HUDEP-2 (cell line): ENCODE measurements around the gene SYT14.
"Not testable (repeated sequence)": the region's sequence is repeated elsewhere in the genome, so short reads cannot be mapped to it uniquely, and the experiment has no call there.

Experiments used
- DNase-seq, 76 experiments: peaks; one replicate each; lab custom pipeline; 2025; ENCODE audit not compliant: unreplicated experiment in 76 of 76; lab: John Stamatoyannopoulos, UW

Gene SYT14

DNA sequence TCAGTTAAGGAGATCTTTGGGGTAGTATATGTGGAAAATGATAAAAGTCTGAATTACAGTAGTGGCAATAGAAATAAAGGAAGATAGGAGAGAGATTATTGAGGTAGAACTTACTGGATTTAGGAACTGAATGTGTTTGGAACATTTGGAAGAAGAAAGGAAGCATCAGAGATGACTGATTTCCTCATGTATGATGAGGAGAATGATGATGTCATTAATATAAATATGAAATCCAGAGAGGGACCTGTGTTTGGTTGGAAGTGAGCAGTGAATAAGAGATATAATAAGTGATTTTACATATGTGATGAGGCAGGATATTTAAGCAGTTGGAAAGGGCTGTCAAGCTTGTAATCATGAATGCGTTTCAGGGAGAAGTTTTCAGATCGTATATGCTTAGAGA is 86.3 kb downstream of the SYT14 start:
- no peak for DNase-seq

DNA sequence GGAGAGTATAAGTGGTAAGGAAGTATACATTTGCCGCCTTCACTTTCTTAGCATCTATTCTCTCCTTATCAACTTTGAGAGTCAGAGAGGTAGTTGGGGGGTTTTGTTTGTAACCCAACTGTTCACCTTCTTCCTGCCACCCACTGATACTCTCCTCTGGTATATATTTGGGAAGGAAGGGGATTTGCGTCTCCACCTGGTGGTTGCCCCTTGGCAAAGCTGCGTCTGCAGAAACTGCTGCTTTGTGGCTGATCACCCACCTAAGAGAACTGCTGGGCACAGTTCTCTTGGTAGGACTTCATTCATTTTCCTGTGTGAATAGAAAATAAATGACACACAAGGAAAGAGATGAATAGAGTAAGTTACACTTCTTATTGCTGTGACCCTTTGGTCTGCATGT is 87.0 kb downstream of the SYT14 start:
- no peak for DNase-seq

DNA sequence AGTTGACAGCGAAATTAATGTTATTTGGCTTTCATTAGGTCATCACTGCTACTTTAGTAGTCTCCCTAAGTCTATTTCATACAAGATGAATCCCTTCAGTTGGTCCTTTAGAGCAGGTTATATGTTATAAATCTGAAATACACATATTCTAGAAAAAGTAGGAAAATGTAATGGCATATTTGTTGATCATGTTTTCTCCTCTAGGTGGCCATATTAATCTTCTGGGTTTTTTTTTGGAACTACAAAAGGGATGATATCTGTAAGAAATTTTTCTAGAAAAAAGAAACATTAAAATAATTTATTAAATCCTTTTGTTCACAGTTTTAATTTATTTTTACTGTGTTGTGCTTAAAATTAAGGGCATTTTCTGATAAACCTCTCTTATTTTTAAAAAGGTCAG is 87.9 kb downstream of the SYT14 start:
- DNase-seq: no peak

DNA sequence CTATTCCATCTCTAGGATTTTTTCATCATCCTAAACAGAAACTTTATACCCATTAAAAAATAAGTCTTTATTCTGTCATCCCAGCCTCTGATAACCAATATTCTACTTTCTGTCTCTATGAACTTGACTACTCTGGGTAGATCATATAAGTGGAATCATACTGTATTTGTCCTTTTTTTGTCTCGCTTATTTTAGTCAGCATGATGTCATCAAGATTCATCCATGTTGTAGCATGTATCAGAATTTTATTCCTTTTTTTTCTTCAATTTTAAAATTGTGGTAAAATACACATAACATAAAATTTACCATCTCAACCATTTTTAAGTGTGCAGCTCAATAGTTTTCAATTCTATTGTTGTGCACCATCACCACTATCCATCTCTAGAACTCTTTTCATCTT is 90.0 kb downstream of the SYT14 start:
- no peak for DNase-seq

DNA sequence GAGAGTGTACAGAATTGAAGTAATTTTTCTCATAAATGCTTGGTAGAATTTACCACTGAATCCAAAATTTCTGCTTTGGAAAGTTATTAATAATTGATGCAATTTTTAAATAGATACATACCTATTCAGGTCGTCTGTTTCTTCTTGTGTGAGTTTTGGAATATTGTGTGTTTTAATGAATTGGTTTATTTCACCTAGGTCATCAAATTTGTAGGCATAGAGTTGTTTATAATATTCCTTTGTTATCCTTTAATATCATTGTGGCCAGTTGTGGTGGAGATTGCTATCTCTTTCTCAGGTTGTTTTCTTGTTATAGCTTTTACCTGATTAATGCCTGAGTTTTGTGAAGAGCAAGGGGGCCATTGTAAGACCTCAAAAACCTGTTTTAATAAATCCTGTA is 93.5 kb downstream of the SYT14 start:
- no peak for DNase-seq

DNA sequence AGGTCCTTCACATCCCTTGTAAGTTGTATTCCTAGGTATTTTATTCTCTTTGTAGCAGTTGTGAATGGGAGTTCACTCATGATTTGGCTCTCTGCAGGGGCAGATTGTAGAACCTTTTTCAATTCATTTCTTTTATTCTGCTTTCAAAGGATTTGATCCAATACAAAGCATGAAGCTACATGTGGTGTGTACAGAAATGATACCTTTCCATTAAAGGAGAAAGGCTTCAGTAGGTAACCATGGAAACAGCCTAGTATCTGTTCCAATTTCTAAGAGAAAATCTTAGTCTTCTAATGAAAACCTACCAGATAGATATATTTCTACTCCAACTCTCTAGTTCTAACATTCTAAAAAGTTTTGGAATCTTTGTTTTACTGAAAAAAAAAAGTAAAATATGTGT is 105.0 kb downstream of the SYT14 start:
- DNase-seq: no peak

DNA sequence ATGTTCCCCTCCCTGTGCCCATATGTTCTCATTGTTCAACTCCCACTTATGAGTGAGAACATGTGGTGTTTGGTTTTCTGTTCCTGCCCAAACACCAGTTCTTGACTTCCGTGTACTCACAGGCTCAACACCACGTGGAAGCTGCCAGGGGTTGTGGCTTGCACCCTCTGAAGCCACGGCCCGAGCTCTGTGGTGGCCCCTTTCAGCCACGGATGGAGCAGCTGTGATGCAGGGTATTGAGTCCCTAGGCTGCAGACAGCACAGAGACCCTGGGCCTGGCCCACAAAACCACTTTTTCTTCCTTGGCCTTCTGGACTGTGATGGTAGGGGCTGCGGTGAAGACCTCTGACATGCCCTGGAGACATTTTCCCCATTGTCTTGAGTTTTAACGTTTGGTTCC is 111.6 kb downstream of the SYT14 start:
- DNase-seq: no peak

DNA sequence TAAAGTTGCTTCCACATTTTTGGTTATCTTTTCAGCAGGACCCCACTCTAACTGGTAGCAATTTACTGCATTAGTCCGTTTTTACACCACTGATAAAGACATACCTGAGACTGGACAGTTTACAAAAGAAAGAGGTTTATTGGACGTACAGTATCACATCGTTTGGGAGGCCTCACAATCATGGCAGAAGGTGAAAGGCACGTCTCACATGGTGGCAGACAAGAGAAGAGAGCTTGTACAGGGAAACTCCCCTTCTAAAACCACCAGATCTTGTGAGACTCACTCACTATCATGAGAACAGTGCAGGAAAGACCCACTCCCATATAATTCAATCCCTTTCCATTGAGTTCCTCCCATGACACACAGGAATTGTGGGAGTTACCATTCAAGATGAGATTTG is 112.5 kb downstream of the SYT14 start:
- not testable (repeated sequence) for DNase-seq

DNA sequence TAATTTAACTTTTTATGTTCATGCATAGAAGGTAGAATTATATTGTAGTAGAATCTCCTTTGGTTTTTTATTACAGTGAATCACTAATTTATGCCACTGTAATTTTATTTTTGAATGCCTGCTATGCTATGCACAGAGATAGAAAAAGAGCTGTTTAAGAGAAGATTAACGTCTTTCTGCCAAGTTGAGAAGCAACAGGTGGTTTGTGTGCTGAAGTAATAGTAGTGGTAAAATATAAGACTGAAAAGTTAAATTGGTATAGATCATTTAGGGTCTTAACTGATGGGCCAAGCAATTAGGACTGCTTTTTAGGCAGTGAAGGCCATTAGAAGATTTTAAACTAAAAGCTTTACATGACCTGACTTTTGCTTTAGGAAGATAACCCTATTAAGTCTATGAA is 115.1 kb downstream of the SYT14 start:
- no peak for DNase-seq

DNA sequence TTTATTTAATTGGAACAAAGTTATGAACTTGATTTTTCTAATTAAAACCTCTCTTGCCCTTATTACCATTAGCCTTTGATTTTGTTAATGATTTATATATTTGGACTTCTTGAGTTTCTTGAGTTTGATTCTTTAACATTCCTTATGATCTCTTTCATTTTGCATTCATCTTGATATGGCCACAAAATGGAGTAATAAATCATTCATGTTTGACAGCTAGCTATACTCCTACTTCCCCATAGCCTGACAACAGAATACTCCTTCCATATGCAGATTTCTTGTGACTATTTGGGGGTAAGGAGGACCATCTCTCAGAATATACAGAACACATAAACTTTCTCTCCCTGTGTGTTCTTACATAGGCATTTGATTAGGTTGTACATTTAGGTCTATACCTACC is 119.6 kb downstream of the SYT14 start:
- DNase-seq: no peak

DNA sequence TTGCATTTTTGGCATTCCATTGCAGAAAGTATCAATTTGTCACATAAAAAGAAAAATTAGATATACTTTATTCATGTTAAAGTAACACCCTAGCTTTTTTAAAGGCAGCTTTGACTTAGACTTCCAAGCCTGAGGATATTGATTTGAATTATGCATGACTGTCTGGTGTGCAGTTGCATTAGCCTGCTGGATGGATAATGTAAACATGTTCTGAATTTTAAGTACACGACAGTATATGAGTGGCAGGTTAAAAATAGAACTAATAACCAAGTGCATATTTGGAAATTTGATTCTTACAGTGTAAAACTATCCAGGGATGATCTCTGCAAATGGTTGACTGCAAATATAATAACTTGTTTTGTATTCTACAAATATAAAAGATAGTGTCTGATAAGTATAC is 124.0 kb downstream of the SYT14 start:
- DNase-seq: no peak

DNA sequence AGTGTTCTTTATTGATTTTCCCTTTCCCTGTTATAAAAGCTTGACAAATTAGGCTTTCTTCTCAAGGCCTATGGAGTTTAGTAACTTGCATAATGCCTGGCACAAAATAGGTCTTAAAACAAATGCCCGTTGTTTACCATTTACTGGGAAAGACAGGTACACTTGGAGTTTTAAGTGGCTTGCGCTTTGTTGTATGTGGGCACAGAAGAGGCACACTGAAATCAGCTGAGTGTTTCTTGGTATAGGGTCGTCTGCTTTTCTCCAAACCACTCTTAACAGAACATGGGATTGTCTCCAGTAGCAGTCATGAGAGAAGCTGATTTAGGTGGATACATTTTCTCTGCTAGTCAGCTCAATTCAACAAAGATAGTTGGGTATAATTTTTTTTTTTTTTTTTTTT is 132.5 kb downstream of the SYT14 start:
- no peak for DNase-seq

DNA sequence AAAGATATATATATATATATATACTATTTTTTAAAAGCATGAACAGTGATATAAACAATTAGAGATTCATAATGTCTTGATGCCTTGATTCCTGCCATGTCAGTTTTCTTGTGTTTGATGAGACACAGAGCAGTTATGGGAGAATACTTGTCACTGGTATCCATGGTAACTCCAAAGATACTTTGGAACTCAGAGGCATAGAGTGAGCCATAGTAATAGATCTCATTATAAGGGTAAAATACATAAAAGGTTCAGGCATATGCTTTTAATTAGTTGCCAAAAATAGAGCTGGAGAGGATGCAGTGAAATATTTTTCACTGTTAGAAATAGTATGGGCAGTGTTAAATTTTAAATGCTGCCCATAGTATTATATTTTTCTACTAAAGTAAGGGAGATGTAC is 134.1 kb downstream of the SYT14 start:
- DNase-seq: no peak

DNA sequence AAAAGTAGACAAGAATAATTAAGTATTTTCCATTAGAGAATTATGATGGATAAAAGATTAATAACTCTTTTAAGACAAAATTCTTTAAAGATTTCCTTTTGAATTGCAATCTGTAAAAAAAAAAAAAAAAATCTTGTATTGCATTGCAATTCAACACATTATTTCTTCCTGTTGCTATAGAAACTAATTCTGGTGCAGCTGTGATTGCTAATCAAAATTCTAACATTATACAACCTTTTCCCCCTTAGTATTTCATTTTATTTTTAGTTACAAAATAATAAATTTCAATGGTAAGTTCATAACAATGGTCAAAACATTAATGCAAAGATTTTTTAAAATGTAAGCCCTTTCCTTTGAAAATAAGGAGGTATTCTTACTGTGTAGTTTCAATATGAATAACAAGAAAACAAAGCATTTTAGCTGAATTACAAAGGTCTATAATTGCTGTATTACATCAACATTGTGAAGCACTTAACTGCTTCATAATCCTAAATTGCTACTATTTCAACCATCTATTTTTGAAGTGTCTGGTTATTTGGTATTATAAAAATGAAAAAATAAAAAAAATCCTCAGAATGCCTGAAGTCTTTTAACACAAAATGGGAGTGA is 135.0 kb downstream of the SYT14 start:
- no peak for DNase-seq

DNA sequence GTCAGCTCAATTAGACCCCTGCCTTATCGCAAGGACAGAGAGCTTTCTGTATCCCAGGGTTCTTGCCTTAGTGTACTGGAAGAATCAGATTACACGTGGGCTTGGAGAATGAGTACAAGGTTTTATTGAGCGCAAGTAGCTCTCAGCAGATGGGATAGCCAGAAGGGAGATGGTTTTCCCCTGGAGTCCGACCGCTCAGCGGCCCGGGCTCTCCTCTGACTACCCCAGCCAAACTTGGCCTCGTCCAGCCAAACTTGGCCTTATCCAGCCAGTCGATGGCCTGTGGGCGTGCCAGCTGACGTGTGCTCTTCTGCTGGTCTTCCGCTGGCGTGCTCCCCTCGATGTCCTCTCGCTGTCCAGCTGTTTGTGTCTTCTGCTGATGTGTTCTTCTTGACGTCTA is 136.9 kb downstream of the SYT14 start:
- no peak for DNase-seq

DNA sequence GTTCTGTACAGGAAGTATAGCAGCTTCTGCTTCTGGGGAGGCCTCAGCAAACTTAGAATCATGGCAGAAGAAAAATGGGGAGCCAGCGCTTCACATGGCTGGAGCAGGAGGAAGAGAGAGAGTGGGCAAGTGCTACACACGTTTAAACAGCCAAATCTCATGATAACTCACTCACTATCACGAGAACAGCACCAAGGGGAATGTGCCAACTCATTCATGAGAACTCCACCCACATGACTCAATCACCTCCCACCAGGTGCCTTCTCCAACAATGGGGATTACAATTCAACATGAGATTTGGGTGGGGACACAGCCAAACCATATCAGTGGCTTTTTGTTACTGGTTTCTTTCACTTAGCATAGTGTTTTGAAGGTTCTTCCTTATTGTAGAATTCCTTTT is 138.6 kb downstream of the SYT14 start:
- no peak for DNase-seq

DNA sequence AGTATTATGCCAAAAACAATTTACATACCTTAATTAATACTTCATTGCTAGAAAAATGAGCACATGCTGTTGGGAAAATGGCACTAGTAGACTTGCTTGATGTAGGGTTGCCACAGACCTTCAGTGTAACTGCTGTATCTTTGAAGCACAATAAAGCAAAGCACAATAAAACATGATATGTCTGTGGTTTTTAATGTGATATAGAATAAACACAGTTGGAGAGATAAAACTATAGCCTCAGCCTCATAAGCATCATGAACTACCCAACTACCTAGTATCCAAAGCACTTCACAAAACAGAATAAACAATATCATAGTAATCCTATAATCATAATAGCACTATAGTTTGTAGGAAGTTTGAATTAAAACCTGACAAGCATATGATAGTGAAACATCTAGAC is 143.5 kb downstream of the SYT14 start:
- no peak for DNase-seq

DNA sequence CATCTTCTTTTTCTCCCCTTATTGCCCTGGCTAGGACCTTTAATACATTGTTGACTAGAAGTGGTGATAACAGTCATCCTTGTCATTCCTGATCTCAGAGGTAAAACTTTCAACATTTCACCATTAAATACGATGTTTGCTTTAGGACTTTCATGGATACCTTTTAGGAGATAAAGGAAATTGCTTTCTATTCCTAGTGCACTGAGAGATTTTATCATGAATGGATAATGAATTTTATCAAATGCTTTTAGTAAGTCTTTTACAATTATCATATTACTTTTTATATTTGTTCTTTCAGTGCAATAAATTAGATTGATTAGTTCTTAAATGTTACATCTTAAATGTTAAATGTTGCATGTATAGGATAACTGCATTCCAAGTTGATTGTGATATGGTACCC is 147.3 kb downstream of the SYT14 start:
- DNase-seq: no peak

DNA sequence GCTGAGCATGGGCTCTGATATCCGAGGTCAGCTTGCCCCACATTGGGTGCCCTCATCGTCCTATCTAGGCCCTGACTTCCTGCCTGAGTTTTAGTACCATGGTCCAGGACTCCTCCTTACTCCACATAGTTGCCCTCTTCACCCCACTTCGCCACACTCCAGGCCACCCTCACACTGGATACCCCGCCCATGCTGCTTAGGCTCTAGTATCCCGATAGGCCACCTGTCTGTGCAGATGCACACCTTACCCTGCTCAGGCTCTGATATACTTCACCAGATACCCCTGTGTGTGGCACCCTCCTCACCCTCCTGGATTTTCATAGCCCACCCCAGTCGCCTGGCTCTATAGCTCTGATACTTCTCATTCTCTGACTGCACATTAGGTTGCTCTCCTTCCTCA is 149.0 kb downstream of the SYT14 start:
- no peak for DNase-seq

DNA sequence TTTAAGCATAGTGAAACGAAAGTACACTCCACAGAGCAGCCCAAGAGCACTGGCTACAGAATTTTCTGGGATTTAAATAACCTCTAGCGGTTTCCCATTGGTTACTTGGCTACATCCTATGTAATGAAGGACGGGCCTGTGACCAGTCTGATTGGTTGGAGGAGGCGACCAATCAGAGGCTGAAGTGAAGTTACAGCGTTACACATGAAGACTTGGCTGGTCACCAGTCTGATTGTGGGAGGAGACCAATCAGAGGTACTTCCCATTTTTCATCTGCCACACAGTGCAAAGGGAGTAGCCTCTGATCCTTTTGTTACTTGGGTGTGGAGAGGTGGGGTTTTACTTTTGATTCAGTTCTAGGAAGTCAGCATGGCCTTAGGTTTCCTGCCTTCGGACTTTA is 151.8 kb downstream of the SYT14 start:
- peak in 5 of 76 experiments; percentile 1 to 19 (median 8) for DNase-seq

DNA sequence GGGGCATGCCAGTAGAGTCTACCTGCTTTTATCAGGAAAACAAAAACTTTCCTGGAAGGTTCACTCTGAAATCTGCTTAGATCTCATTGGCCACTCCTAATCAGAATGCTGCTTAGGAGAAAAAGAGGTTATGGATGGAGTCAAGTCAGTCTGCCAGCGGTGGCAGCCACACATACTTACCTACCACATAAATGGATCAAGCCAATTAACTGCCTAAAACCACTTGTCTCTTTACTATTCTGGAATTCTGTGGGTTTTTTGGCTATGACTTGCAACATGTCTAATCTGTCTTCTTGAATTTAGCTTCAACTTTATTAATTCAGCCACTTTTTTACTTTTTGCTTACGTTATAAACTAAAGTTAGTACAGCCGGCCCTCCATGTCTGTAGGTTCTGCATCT is 154.3 kb downstream of the SYT14 start:
- DNase-seq: no peak

DNA sequence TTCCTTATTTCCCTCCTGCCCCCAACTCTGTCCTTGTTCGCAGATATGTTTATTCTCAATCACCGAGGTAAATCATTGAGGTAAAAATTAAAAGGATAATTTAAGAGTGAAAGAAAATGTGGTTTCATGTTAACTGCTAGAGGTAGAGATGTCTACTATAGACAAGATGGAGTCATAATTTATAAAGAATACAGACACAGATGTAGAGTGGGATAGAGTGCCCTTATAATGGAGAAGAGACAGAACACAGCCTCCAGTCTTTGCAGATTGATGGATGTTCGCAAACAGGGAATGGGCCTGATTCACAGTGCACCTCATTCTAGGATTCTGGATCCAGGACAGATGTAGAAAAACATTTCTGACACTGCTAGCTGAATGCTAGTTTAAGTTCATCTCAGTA is 155.4 kb downstream of the SYT14 start:
- no peak for DNase-seq

DNA sequence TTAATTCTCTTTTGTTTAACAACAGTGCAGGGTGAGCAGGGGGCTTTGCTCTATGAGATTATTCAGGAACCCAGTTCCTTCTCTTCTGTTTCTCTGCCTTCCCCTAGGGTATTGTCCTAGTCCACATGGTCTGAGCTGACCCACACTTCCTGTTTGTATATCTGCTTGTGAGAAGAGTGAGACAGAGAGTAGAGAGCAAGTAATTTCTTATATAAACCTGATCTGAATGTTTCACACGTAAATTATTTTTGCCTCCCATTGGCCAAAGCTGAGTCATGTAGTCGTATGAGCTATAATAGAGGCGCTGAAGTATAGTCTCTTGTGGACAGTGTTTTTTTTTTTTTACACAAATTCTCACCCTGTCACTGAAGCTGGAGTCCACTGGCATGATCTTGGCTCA is 160.3 kb downstream of the SYT14 start:
- no peak for DNase-seq
